ENCODE data around the gene SLC16A6.
"Not testable (repeated sequence)": the region's sequence is repeated elsewhere in the genome, so short reads cannot be mapped to it uniquely, and the experiment has no call there.

Gene SLC16A6

GRCh38 chr17:68289936-68290267 is 1.0 kb downstream of the SLC16A6 start:
- DNase-seq (ENCODE audit: low read depth, low spot score), result no peak

GRCh38 chr17:68289473-68289872 is 1.5 kb downstream of the SLC16A6 start:
- peak; percentile 3 for DNase-seq (ENCODE audit: low read depth, low spot score)

GRCh38 chr17:68288804-68289203 is 2.1 kb downstream of the SLC16A6 start:
- DNase-seq (ENCODE audit: low read depth, low spot score), result no peak

- DNase-seq (ENCODE audit: low read depth, low spot score), result no peak
These were observed 2.6 kb downstream of the SLC16A6 start for GRCh38 chr17:68288375-68288774.

GRCh38 chr17:68281965-68282364 is 9.0 kb downstream of the SLC16A6 start:
- DNase-seq (ENCODE audit: low read depth, low spot score), result not testable (repeated sequence)

- DNase-seq (ENCODE audit: low read depth, low spot score), result no peak
These were observed 13.1 kb downstream of the SLC16A6 start for GRCh38 chr17:68277807-68278206.

- not testable (repeated sequence) for DNase-seq (ENCODE audit: low read depth, low spot score)
These were observed 14.6 kb downstream of the SLC16A6 start for GRCh38 chr17:68276339-68276738.

- no peak for DNase-seq (ENCODE audit: low read depth, low spot score)
These were observed 17.2 kb downstream of the SLC16A6 start for GRCh38 chr17:68273722-68274121.

- DNase-seq (ENCODE audit: low read depth, low spot score), result not testable (repeated sequence)
These were observed 25.1 kb downstream of the SLC16A6 start for GRCh38 chr17:68265833-68266232.

- DNase-seq (ENCODE audit: low read depth, low spot score), result peak; percentile 38
These were observed 27.7 kb downstream of the SLC16A6 start for GRCh38 chr17:68263101-68263681.

- DNase-seq (ENCODE audit: low read depth, low spot score), result not testable (repeated sequence)
These were observed 28.5 kb downstream of the SLC16A6 start for GRCh38 chr17:68262467-68262866.

- no peak for DNase-seq (ENCODE audit: low read depth, low spot score)
These were observed 30.7 kb downstream of the SLC16A6 start for GRCh38 chr17:68260051-68260762.

- DNase-seq (ENCODE audit: low read depth, low spot score), result not testable (repeated sequence)
These were observed 31.3 kb downstream of the SLC16A6 start for GRCh38 chr17:68259648-68259951.

- DNase-seq (ENCODE audit: low read depth, low spot score), result peak; percentile 55
These were observed 31.9 kb downstream of the SLC16A6 start for GRCh38 chr17:68258890-68259647.

- no peak for DNase-seq (ENCODE audit: low read depth, low spot score)
These were observed 33.0 kb downstream of the SLC16A6 start for GRCh38 chr17:68257934-68258333.

GRCh38 chr17:68256701-68257100 is 34.2 kb downstream of the SLC16A6 start:
- DNase-seq (ENCODE audit: low read depth, low spot score), result not testable (repeated sequence)

GRCh38 chr17:68255731-68256538 is 35.0 kb downstream of the SLC16A6 start:
- no peak for DNase-seq (ENCODE audit: low read depth, low spot score)

GRCh38 chr17:68255151-68255550 is 35.8 kb downstream of the SLC16A6 start:
- no peak for DNase-seq (ENCODE audit: low read depth, low spot score)

GRCh38 chr17:68253426-68253825 is 37.5 kb downstream of the SLC16A6 start:
- DNase-seq (ENCODE audit: low read depth, low spot score), result not testable (repeated sequence)

GRCh38 chr17:68249354-68249765 is 41.6 kb downstream of the SLC16A6 start:
- no peak for DNase-seq (ENCODE audit: low read depth, low spot score)

- DNase-seq (ENCODE audit: low read depth, low spot score), result no peak
These were observed 42.0 kb downstream of the SLC16A6 start for GRCh38 chr17:68248891-68249290.

- no peak for DNase-seq (ENCODE audit: low read depth, low spot score)
These were observed 42.6 kb downstream of the SLC16A6 start for GRCh38 chr17:68248199-68248825.
